Nucleus accumbens (tissue), 56 donors: Measurements from ENCODE around the gene KCNJ3.
"Not testable (repeated sequence)": the region's sequence is repeated elsewhere in the genome, so short reads cannot be mapped to it uniquely, and the experiment has no call there.

ENCODE experiments used
- DNase-seq, 56 donors: peaks; one replicate each; lab custom pipeline; 2025; lab: John Stamatoyannopoulos, UW

Gene KCNJ3

GRCh38 chr2:154837035-154837434 is 138.5 kb downstream of the KCNJ3 start:
- no peak for DNase-seq

- DNase-seq: no peak
These were observed 146.0 kb downstream of the KCNJ3 start for GRCh38 chr2:154844513-154844912.

- no peak for DNase-seq
These were observed 148.3 kb downstream of the KCNJ3 start for GRCh38 chr2:154846842-154847241.

- DNase-seq: no peak
These were observed 151.0 kb downstream of the KCNJ3 start for GRCh38 chr2:154849482-154849881.

- no peak for DNase-seq
These were observed 152.0 kb downstream of the KCNJ3 start for GRCh38 chr2:154850532-154850931.

GRCh38 chr2:154855138-154855537 is 156.6 kb downstream of the KCNJ3 start:
- DNase-seq: no peak

- not testable (repeated sequence) for DNase-seq
These were observed 168.7 kb downstream of the KCNJ3 start for GRCh38 chr2:154867151-154867550.

GRCh38 chr2:154875999-154876398 is 177.5 kb downstream of the KCNJ3 start:
- DNase-seq: no peak

GRCh38 chr2:154882725-154883124 is 184.2 kb downstream of the KCNJ3 start:
- no peak for DNase-seq

- no peak for DNase-seq
These were observed 187.8 kb downstream of the KCNJ3 start for GRCh38 chr2:154886316-154886715.

GRCh38 chr2:154898269-154898668 is 199.8 kb downstream of the KCNJ3 start:
- no peak for DNase-seq

- no peak for DNase-seq
These were observed 202.6 kb downstream of the KCNJ3 start for GRCh38 chr2:154901063-154901462.
